ENCODE data around the gene HOXB7.
A peak's percentile ranks its signal among the peaks of the same experiment; 100 is the strongest.

HOXB7 gene

DNA sequence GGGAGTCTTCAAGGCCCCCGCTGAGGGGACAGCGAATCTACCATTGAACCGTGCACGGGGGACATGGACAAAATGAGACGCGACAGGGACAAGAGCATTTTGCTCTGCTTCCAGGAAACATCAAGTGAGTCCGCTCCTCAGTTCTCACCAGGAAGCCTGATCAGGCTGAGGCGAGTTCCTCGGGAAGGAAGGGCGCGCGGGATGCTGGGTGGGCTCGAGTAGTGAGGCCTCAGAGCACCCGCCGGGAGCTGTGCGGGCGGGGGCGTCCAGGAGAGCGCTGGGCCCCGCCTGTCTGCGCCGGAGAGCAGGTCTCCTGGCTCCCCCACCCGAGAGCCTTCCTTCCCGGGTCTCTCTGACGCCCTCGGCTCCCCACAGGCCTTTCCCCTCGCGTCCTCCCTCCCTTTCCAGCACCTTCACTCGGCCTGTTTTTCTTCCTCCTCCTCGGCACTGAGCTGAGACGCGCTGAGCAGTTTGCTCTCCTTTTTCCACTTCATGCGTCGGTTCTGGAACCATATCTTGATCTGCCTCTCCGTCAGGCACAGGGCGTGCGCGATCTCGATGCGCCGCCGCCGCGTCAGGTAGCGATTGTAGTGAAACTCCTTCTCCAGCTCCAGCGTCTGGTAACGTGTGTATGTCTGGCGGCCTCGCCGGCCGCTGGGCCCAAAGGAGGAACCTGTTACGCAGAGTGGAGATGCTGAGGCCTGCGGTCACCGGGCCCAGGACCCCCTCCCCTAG lies 14.7 kb downstream of the HOXB7 start:
- CTCF ChIA-PET, result interaction anchor here (1.1 to 1.4 kb wide), 2 partner anchors 22 to 260 kb away, joined by 4 to 6 read pairs; no protein-coding TSS in a partner anchor
- no peak for TF ChIP-seq BHLHE40 (IDR thresholded peaks at IDR 0.05; ENCODE audit: borderline replicate concordance)
- TF ChIP-seq ARNT (IDR thresholded peaks at IDR 0.05), result no peak
- TF ChIP-seq FOXM1 (IDR thresholded peaks at IDR 0.05; ENCODE audit: borderline replicate concordance), result no peak
- TF ChIP-seq HDGF (IDR thresholded peaks at IDR 0.05; ENCODE audit: borderline replicate concordance), result no peak
- TF ChIP-seq FOXA1 (IDR thresholded peaks at IDR 0.05), result no peak
- POLR2A ChIA-PET, result interaction anchor here (1.1 kb wide), 1 partner anchor 9 kb away, joined by 3 read pairs; no protein-coding TSS in a partner anchor
- no peak for DNase-seq (ENCODE audit: extremely low spot score)

DNA sequence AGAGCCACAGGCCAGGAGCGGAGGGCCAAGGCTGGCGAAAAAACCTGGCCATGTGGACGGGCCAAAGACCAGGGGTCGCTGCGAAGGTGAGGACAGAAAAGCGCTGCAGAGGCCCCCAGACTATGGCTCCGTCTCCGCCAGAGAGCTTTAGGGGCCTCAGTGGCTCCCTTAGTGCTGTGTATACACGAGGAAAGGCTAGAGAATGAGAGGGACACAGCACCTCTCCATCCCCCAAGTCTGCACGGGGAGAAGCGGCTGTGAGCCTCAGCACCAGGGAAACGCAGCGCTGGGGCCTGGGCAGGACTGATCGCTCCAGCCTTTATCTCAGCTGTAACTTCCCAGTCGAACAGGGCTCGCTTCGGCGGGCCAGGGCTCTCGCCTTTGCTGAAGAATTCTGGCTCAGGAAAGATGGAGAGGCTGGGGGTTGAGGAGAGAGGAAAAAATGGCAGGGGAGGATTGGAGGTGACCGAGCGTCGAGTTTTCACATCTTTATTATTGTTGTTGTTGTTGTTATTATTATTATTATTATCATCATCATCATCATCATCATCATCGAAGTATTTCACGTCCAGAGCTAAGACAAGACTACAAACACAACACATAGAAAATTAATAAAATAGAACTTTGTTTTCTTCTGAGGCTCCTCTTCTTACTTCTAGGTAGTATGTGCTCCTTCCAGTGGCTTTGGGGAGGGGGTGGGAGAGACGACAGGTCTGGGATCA lies 15.4 kb downstream of the HOXB7 start:
- ChIA-PET CTCF (interaction anchor here (1.4 kb wide), 1 partner anchor 260 kb away, joined by 6 read pairs; no protein-coding TSS in a partner anchor), POLR2A (interaction anchor here (1.1 kb wide), 1 partner anchor 10 kb away, joined by 3 read pairs; no protein-coding TSS in a partner anchor)
- no peak for TF ChIP-seq CTBP1 (IDR thresholded peaks at IDR 0.05; ENCODE audit: borderline replicate concordance)
- TF ChIP-seq ELF4 (IDR thresholded peaks at IDR 0.05), result no peak
- no peak for TF ChIP-seq ZNF384 (IDR thresholded peaks at IDR 0.05)
- TF ChIP-seq LEF1 (IDR thresholded peaks at IDR 0.05; ENCODE audit: borderline replicate concordance), result no peak
- TF ChIP-seq HDGF (IDR thresholded peaks at IDR 0.05; ENCODE audit: borderline replicate concordance), result no peak
- no peak for TF ChIP-seq NFRKB (IDR thresholded peaks at IDR 0.05)
- TF ChIP-seq, protein P1, sequence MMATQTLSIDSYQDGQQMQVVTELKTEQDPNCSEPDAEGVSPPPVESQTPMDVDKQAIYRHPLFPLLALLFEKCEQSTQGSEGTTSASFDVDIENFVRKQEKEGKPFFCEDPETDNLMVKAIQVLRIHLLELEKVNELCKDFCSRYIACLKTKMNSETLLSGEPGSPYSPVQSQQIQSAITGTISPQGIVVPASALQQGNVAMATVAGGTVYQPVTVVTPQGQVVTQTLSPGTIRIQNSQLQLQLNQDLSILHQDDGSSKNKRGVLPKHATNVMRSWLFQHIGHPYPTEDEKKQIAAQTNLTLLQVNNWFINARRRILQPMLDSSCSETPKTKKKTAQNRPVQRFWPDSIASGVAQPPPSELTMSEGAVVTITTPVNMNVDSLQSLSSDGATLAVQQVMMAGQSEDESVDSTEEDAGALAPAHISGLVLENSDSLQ (IDR thresholded peaks at IDR 0.05), result no peak
- TF ChIP-seq ARNT (IDR thresholded peaks at IDR 0.05), result no peak
- no peak for TF ChIP-seq SUZ12 (IDR thresholded peaks at IDR 0.05)
- no peak for TF ChIP-seq BHLHE40 (IDR thresholded peaks at IDR 0.05; ENCODE audit: borderline replicate concordance)
- no peak for TF ChIP-seq FOXM1 (IDR thresholded peaks at IDR 0.05; ENCODE audit: borderline replicate concordance)
- no peak for TF ChIP-seq FOXA1 (IDR thresholded peaks at IDR 0.05)
- no peak for TF ChIP-seq SP1 (IDR thresholded peaks at IDR 0.05)
- no peak for TF ChIP-seq L3MBTL2 (conservative IDR thresholded peaks at IDR 0.05)
- no peak for TF ChIP-seq FOXK2 (IDR thresholded peaks at IDR 0.05)
- no peak for TF ChIP-seq TARDBP (IDR thresholded peaks at IDR 0.05)
- no peak for DNase-seq (ENCODE audit: extremely low spot score)

GRCh38 chr17:48594538-48595277 lies 16.1 kb downstream of the HOXB7 start:
- no peak for DNase-seq (ENCODE audit: extremely low spot score)
- CTCF ChIA-PET, result no interaction called here
- 0 out of 2 replicates have a peak, but pooled peaks have one; percentile 75 for TF ChIP-seq HDGF (IDR thresholded peaks at IDR 0.05; ENCODE audit: borderline replicate concordance)
- 0 out of 2 replicates have a peak, but pooled peaks have one; percentile 65 for TF ChIP-seq LEF1 (IDR thresholded peaks at IDR 0.05; ENCODE audit: borderline replicate concordance)
- TF ChIP-seq CTBP1 (IDR thresholded peaks at IDR 0.05; ENCODE audit: borderline replicate concordance), result no peak
- no peak for TF ChIP-seq NFRKB (IDR thresholded peaks at IDR 0.05)
- TF ChIP-seq ELF4 (IDR thresholded peaks at IDR 0.05), result no peak
- POLR2A ChIA-PET, result no interaction called here

GRCh38 chr17:48593840-48594537 lies 16.8 kb downstream of the HOXB7 start:
- TF ChIP-seq TARDBP (IDR thresholded peaks at IDR 0.05) (no peak), ARNT (IDR thresholded peaks at IDR 0.05) (0 out of 2 replicates have a peak, but pooled peaks have one; percentile 54), HDGF (IDR thresholded peaks at IDR 0.05; ENCODE audit: borderline replicate concordance) (no peak), L3MBTL2 (conservative IDR thresholded peaks at IDR 0.05) (no peak), CTBP1 (IDR thresholded peaks at IDR 0.05; ENCODE audit: borderline replicate concordance) (peak; percentile 6; the same call in 1 of the 2 replicates), LEF1 (IDR thresholded peaks at IDR 0.05; ENCODE audit: borderline replicate concordance) (no peak; the same call in 1 of the 2 replicates)
- TF ChIP-seq, protein P1 (IDR thresholded peaks at IDR 0.05), result peak; percentile 39; the same call in 1 of the 2 replicates
- POLR2A ChIA-PET, result interaction anchor here (1.3 to 1.4 kb wide), 2 partner anchors 47 to 101 kb away, joined by 5 to 6 read pairs; no protein-coding TSS in a partner anchor
- peak; percentile 77 for DNase-seq (ENCODE audit: extremely low spot score)
- CTCF ChIA-PET, result interaction anchor here (0.7 to 1.3 kb wide), 5 partner anchors 24 to 219 kb away, joined by 3 to 5 read pairs (median 4); no protein-coding TSS in a partner anchor

DNA sequence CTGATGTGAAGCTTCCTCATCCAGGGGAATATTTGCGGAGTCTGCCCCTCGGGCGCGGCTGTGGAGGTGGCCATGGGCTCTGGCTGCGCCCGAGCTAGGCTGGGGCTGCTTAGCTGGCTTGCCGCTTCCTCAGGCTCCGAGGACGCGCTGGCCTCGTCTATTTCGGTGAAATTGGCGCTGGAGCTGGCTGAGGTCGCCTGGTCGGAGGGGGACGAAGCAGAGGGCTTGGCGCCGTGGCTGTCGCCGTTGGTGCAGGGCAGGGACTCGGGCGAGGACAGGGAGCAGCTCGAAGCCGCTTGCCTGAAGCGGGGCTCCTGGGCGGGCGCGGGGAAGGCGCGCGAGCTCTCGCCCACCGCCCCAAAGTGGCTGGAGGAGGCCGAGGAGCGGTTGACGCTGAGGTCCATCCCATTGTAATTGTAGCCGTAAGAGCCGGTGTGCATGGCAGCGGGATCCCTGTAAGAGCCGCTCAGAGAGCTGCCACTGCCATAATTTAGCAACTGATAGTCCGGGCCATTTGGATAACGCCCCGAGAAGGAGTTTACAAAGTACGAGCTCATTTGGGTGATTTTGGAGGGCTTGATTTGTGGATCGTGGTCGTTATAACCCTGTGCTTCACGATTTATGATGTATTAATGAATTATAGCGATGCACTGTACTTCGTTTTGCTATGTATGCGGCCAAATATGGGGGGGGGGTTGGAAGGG lies 17.5 kb downstream of the HOXB7 start, which contains the start of gene HOXB5:
Gene HOXB5, minus strand, starts transcription at position 654 of the 704 bp plus-strand sequence. Its CDS starts 97 bp downstream, at position 557.
- ChIA-PET CTCF (interaction anchor here (0.7 to 1.6 kb wide), 11 partner anchors 17 to 259 kb away, joined by 3 to 5 read pairs (median 4); partner anchors contain the start of gene HOXB8), POLR2A (interaction anchor here (1.3 to 1.6 kb wide), 3 partner anchors 23 to 100 kb away, joined by 3 to 6 read pairs (median 5); no protein-coding TSS in a partner anchor)
- no peak for DNase-seq (ENCODE audit: extremely low spot score)
- TF ChIP-seq L3MBTL2 (conservative IDR thresholded peaks at IDR 0.05) (peak; percentile 57), CTBP1 (IDR thresholded peaks at IDR 0.05; ENCODE audit: borderline replicate concordance) (0 out of 2 replicates have a peak, but pooled peaks have one; percentile 3), HDGF (IDR thresholded peaks at IDR 0.05; ENCODE audit: borderline replicate concordance) (0 out of 2 replicates have a peak, but pooled peaks have one; percentile 95), FOXA1 (IDR thresholded peaks at IDR 0.05) (no peak), LEF1 (IDR thresholded peaks at IDR 0.05; ENCODE audit: borderline replicate concordance) (no peak), ZNF384 (IDR thresholded peaks at IDR 0.05) (no peak), FOXM1 (IDR thresholded peaks at IDR 0.05; ENCODE audit: borderline replicate concordance) (no peak)
- TF ChIP-seq, protein P1 (IDR thresholded peaks at IDR 0.05), result peak; percentile 72

All from HEK293T (cell line).